ENCODE data around the gene NFX1. TPM values are rescaled to one million over a fixed set of nuclear protein-coding genes. Genes with fewer than 3 reads are reported as not detected.
A peak's percentile ranks its signal among the peaks of the same experiment; 100 is the strongest.

NFX1 gene
- total and polyA plus RNA-seq, 9 donors, result 21.9 to 28.9 (median 24.7) TPM

DNA sequence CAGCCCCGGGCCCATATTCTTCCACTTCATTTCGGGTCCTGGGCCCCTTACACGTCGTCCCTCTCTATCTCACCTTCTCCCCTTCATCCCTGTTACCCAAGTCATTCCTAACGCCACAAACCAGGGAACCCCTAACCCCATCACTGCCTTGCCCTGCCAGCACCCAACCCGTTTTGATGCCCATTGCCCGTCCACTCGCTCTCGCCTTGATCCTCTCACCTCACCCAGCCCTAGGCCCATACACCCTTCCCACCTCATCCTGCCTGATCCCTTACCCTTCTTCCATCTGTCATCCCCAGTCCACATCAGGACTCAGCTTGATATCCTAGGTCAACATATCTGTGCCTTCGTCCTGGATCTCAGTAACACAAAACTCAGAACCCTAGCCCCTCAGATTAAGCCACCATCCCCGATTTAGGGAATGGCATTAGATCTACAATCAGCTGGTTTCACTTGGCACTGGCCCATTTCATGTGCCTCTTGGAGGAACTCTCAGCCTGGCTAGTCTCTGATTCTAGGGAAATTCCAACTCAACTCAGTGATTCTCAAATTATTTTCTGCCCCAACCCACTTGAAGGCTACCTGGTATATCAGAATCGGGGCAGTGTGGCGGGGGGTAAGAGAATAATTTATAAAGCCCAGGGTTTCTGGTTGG, 25.0 kb upstream of the NFX1 start:
- peak; percentile 36 for DNase-seq
- WGBS (ENCODE audit: insufficient coverage), result 22% methylated on average over 13 of the region's 13 CpGs
- Histone ChIP-seq H3K4me3 (ENCODE audit: low read length) (peak overlapping the region; percentile 81), H3K36me3 (ENCODE audit: control insufficient read depth, insufficient read depth, low read length) (peaks cover 29% of the 10 kb centered on the region), H3K27ac (ENCODE audit: low read length) (peak overlapping the region; percentile 84), H3K27me3 (ENCODE audit: control insufficient read depth, insufficient read depth, low read length) (no peaks in the 10 kb centered on the region), H3K4me1 (ENCODE audit: control insufficient read depth, insufficient read depth, low read length) (peaks cover 20% of the 10 kb centered on the region), H3K9me3 (replicated peaks; ENCODE audit: control insufficient read depth, low read depth, low read length) (no peaks in the 10 kb centered on the region)

DNA sequence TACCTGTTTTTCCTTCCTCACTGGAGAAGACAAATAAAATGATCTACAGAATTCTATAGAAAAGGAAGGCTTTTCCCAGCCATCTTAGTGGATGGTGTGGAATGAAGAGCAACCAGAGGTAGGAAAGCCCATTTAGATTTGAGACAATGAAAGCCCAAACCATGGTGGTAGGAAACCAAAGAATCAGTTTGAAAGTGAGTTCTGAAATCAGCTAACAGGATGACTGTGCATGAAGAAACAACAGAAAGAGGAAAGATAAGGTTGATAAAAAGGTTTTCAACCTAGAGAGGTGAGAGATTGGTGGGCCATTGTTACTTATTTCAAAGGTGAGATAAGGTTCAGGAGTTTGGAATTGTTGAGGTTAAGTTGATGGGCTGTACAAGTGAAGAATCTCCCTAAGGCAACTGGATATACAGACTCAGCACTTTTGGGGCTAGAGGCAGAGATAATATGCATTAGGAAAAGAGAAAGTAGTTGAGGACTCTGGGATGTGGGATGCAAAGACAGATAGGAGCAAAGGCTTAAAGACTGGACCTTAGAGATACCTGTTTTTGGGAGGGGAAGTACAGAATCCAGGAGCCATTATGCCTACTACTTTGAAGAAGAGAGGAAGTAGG, 23.1 kb upstream of the NFX1 start:
- Histone ChIP-seq H3K27ac (ENCODE audit: low read length) (no peak overlapping the region), H3K36me3 (ENCODE audit: control insufficient read depth, insufficient read depth, low read length) (peaks cover 30% of the 10 kb centered on the region), H3K4me1 (ENCODE audit: control insufficient read depth, insufficient read depth, low read length) (peaks cover 20% of the 10 kb centered on the region), H3K27me3 (ENCODE audit: control insufficient read depth, insufficient read depth, low read length) (no peaks in the 10 kb centered on the region), H3K9me3 (replicated peaks; ENCODE audit: control insufficient read depth, low read depth, low read length) (no peaks in the 10 kb centered on the region), H3K4me3 (ENCODE audit: low read length) (no peak overlapping the region)
- no peak for DNase-seq

GRCh38 chr9:33270146-33270545, 20.2 kb upstream of the NFX1 start:
- H3K36me3 ChIP-seq (ENCODE audit: control insufficient read depth, insufficient read depth, low read length), result peaks cover 39% of the 10 kb centered on the region
- WGBS (ENCODE audit: insufficient coverage), result no CpG with 5 or more reads among the region's 3 CpGs
- no peak overlapping the region for H3K27ac ChIP-seq (ENCODE audit: low read length)

DNA sequence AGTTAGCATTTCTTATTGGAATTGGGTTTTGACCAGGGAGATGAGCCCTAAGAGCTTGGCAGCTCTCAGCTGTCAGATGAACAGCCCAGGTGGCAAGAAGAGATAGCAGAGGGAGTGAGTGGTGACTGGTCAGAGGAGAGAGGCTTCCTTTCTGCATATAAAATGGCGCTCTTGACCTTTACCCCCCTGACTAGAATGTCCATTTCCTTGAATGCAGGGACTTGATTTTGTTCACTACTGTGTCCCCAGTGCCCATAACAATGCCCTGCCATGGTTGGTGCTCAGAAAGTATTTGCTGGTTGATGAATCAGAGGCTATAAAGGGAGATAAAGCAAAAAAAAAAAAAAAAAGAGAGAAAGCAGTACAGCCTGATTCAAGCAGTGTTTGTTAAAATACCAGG, 18.3 kb upstream of the NFX1 start:
- no CpG with 5 or more reads among the region's 1 CpG for WGBS (ENCODE audit: insufficient coverage)
- Histone ChIP-seq H3K9me3 (replicated peaks; ENCODE audit: control insufficient read depth, low read depth, low read length) (no peaks in the 10 kb centered on the region), H3K4me3 (ENCODE audit: low read length) (no peak overlapping the region), H3K36me3 (ENCODE audit: control insufficient read depth, insufficient read depth, low read length) (peaks cover 43% of the 10 kb centered on the region), H3K27me3 (ENCODE audit: control insufficient read depth, insufficient read depth, low read length) (no peaks in the 10 kb centered on the region), H3K27ac (ENCODE audit: low read length) (no peak overlapping the region), H3K4me1 (ENCODE audit: control insufficient read depth, insufficient read depth, low read length) (no peaks in the 10 kb centered on the region)
- no peak for DNase-seq

More at GRCh38 chr9:33270146-33270545, 20.2 kb upstream of the NFX1 start:
- DNase-seq, result no peak
- Histone ChIP-seq H3K9me3 (replicated peaks; ENCODE audit: control insufficient read depth, low read depth, low read length) (no peaks in the 10 kb centered on the region), H3K4me3 (ENCODE audit: low read length) (no peak overlapping the region), H3K27me3 (ENCODE audit: control insufficient read depth, insufficient read depth, low read length) (no peaks in the 10 kb centered on the region), H3K4me1 (ENCODE audit: control insufficient read depth, insufficient read depth, low read length) (peaks cover 10% of the 10 kb centered on the region)

- peaks cover 48% of the 10 kb centered on the region for H3K36me3 ChIP-seq (ENCODE audit: control insufficient read depth, insufficient read depth, low read length)
- H3K27ac ChIP-seq (ENCODE audit: low read length), result no peak overlapping the region
- H3K4me1 ChIP-seq (ENCODE audit: control insufficient read depth, insufficient read depth, low read length), result no peaks in the 10 kb centered on the region
- no peaks in the 10 kb centered on the region for H3K27me3 ChIP-seq (ENCODE audit: control insufficient read depth, insufficient read depth, low read length)
- no peak for DNase-seq
- H3K9me3 ChIP-seq (replicated peaks; ENCODE audit: control insufficient read depth, low read depth, low read length), result no peaks in the 10 kb centered on the region
- H3K4me3 ChIP-seq (ENCODE audit: low read length), result no peak overlapping the region
- no CpG with 5 or more reads among the region's 3 CpGs for WGBS (ENCODE audit: insufficient coverage)
These were observed 16.9 kb upstream of the NFX1 start for GRCh38 chr9:33273266-33273971.

- Histone ChIP-seq H3K9me3 (replicated peaks; ENCODE audit: control insufficient read depth, low read depth, low read length) (no peaks in the 10 kb centered on the region), H3K4me1 (ENCODE audit: control insufficient read depth, insufficient read depth, low read length) (no peaks in the 10 kb centered on the region), H3K27me3 (ENCODE audit: control insufficient read depth, insufficient read depth, low read length) (no peaks in the 10 kb centered on the region), H3K27ac (ENCODE audit: low read length) (no peak overlapping the region), H3K4me3 (ENCODE audit: low read length) (no peak overlapping the region), H3K36me3 (ENCODE audit: control insufficient read depth, insufficient read depth, low read length) (peaks cover 50% of the 10 kb centered on the region)
- WGBS (ENCODE audit: insufficient coverage), result no CpG with 5 or more reads among the region's 2 CpGs
- no peak for DNase-seq
These were observed 16.4 kb upstream of the NFX1 start for GRCh38 chr9:33273972-33274328.

DNA sequence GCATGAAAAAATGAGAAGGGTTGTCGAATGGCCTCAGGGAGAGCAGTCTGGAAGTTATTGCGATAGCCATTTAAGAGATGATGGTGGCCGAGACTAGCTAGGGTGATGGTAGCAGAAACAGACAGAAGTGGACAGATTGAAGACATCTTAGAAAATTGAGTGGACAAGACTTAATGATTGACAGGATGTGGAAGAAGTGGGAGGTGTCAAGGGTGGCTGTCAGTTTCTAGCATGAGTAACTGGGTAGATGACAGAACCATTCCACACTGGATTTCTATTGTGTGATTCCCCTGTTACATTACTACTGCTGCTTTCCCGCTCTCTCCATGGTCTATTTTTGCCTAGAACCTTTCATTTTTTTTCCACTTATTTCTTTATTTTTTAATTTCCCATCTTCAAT, 12.8 kb upstream of the NFX1 start:
- Histone ChIP-seq H3K36me3 (ENCODE audit: control insufficient read depth, insufficient read depth, low read length) (peaks cover 54% of the 10 kb centered on the region), H3K9me3 (replicated peaks; ENCODE audit: control insufficient read depth, low read depth, low read length) (no peaks in the 10 kb centered on the region), H3K4me3 (ENCODE audit: low read length) (no peak overlapping the region), H3K4me1 (ENCODE audit: control insufficient read depth, insufficient read depth, low read length) (no peaks in the 10 kb centered on the region), H3K27me3 (ENCODE audit: control insufficient read depth, insufficient read depth, low read length) (no peaks in the 10 kb centered on the region), H3K27ac (ENCODE audit: low read length) (no peak overlapping the region)
- no peak for DNase-seq
- WGBS (ENCODE audit: insufficient coverage), result 97% methylated on average over 4 of the region's 4 CpGs

DNA sequence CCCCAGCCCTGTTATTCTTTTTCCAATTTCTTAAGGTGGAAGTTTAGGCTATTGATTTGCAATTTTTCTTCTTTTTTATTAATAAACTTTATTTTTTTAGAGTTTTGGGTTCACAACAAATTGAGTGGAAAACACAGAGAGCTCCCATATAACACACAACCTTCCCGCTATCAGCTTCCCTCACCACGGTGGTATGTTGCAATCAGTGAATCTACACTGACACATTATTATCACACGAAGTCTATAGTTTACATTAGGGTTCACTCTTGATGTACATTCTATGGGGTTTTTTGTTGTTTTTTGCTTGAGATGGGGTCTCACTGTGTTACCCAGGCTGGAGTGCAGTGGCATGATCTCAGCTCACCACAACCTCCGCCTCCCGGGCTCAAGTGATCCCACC, 4.8 kb upstream of the NFX1 start:
- Histone ChIP-seq H3K36me3 (ENCODE audit: control insufficient read depth, insufficient read depth, low read length) (peaks cover 12% of the 10 kb centered on the region), H3K4me1 (ENCODE audit: control insufficient read depth, insufficient read depth, low read length) (peaks cover 10% of the 10 kb centered on the region), H3K27ac (ENCODE audit: low read length) (no peak overlapping the region), H3K4me3 (ENCODE audit: low read length) (no peak overlapping the region), H3K27me3 (ENCODE audit: control insufficient read depth, insufficient read depth, low read length) (no peaks in the 10 kb centered on the region), H3K9me3 (replicated peaks; ENCODE audit: control insufficient read depth, low read depth, low read length) (no peaks in the 10 kb centered on the region)
- no CpG with 5 or more reads among the region's 5 CpGs for WGBS (ENCODE audit: insufficient coverage)
- DNase-seq, result no peak

GRCh38 chr9:33287087-33287490, 3.2 kb upstream of the NFX1 start:
- H3K36me3 ChIP-seq (ENCODE audit: control insufficient read depth, insufficient read depth, low read length), result peaks cover 11% of the 10 kb centered on the region
- no peaks in the 10 kb centered on the region for H3K9me3 ChIP-seq (replicated peaks; ENCODE audit: control insufficient read depth, low read depth, low read length)
- H3K27me3 ChIP-seq (ENCODE audit: control insufficient read depth, insufficient read depth, low read length), result no peaks in the 10 kb centered on the region
- WGBS (ENCODE audit: insufficient coverage), result 43% methylated on average over 2 of the region's 4 CpGs
- DNase-seq, result peak; percentile 78
- peak overlapping the region; percentile 18 for H3K27ac ChIP-seq (ENCODE audit: low read length)
- H3K4me1 ChIP-seq (ENCODE audit: control insufficient read depth, insufficient read depth, low read length), result peaks cover 14% of the 10 kb centered on the region
- H3K4me3 ChIP-seq (ENCODE audit: low read length), result no peak overlapping the region

DNA sequence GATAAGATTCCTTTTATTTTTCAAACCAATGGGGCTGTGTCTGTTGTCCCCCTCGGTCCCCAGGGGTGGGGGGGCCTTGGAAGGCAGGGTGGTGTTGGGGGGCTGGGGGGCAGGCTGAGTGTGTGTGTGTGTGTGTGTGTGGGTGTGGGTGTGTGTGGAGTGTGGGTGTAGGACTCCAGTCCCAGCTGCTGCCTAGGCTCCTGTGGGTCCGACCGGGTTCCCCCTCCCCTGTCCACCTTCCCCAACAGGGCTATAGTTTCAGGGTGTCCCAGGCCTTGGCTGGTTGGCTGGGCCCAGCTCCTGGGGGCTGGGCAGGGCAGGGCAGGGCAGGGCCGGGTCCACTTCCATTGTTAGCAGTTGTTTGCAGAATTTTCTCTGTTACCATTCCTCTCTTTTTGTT, 2.1 kb upstream of the NFX1 start:
- H3K4me3 ChIP-seq (ENCODE audit: low read length), result no peak overlapping the region
- H3K36me3 ChIP-seq (ENCODE audit: control insufficient read depth, insufficient read depth, low read length), result peaks cover 18% of the 10 kb centered on the region
- peaks cover 16% of the 10 kb centered on the region for H3K4me1 ChIP-seq (ENCODE audit: control insufficient read depth, insufficient read depth, low read length)
- H3K27me3 ChIP-seq (ENCODE audit: control insufficient read depth, insufficient read depth, low read length), result no peaks in the 10 kb centered on the region
- H3K9me3 ChIP-seq (replicated peaks; ENCODE audit: control insufficient read depth, low read depth, low read length), result no peaks in the 10 kb centered on the region
- no peak for DNase-seq
- H3K27ac ChIP-seq (ENCODE audit: low read length), result no peak overlapping the region
- no CpG with 5 or more reads among the region's 4 CpGs for WGBS (ENCODE audit: insufficient coverage)

Data from muscle of leg (tissue), 11 donors.